ENCODE data around the gene CCDC6.

- TF ChIP-seq MYC (IDR thresholded peaks at IDR 0.05; ENCODE audit: low read depth, low read length) = no peak
- TF ChIP-seq, protein P1, sequence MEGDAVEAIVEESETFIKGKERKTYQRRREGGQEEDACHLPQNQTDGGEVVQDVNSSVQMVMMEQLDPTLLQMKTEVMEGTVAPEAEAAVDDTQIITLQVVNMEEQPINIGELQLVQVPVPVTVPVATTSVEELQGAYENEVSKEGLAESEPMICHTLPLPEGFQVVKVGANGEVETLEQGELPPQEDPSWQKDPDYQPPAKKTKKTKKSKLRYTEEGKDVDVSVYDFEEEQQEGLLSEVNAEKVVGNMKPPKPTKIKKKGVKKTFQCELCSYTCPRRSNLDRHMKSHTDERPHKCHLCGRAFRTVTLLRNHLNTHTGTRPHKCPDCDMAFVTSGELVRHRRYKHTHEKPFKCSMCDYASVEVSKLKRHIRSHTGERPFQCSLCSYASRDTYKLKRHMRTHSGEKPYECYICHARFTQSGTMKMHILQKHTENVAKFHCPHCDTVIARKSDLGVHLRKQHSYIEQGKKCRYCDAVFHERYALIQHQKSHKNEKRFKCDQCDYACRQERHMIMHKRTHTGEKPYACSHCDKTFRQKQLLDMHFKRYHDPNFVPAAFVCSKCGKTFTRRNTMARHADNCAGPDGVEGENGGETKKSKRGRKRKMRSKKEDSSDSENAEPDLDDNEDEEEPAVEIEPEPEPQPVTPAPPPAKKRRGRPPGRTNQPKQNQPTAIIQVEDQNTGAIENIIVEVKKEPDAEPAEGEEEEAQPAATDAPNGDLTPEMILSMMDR (IDR thresholded peaks at IDR 0.05; ENCODE audit: low read depth, low read length) = no peak
Observed at GRCh38 chr10:59829601-59830000, 76.8 kb downstream of the CCDC6 start.
